ENCODE results near the gene FREY1. TPM values are rescaled to one million over a fixed set of nuclear protein-coding genes. Genes with fewer than 3 reads are reported as not detected.

FREY1 gene
- total RNA-seq, 1 donor from 2014 or later = 0.53 TPM

- ATAC-seq (no peak), DNase-seq (no peak)
- no peak for TF ChIP-seq CTCF (IDR thresholded peaks at IDR 0.05)
Observed at GRCh38 chr11:45894555-45895247, 12.4 kb downstream of the FREY1 start.

GRCh38 chr11:45892856-45893255 lies 14.2 kb downstream of the FREY1 start:
- DNase-seq = no peak
- intact Hi-C loops (cut with DNase I) = no loop called here
- no peak overlapping the region for H3K4me3 ChIP-seq
- H3K27ac ChIP-seq = no peak overlapping the region
- no peaks in the 10 kb centered on the region for H3K36me3 ChIP-seq
- no peaks in the 10 kb centered on the region for H3K9me3 ChIP-seq
- peaks cover 8% of the 10 kb centered on the region for H3K27me3 ChIP-seq (ENCODE audit: low read depth)
- no peaks in the 10 kb centered on the region for H3K4me1 ChIP-seq
- TF ChIP-seq CTCF (IDR thresholded peaks at IDR 0.05) = no peak
- no peak for ATAC-seq

More at GRCh38 chr11:45894555-45895247, 12.4 kb downstream of the FREY1 start:
- H3K9me3 ChIP-seq = no peaks in the 10 kb centered on the region
- no peaks in the 10 kb centered on the region for H3K36me3 ChIP-seq
- H3K27me3 ChIP-seq (ENCODE audit: low read depth) = peaks cover 17% of the 10 kb centered on the region
- intact Hi-C loops (cut with DNase I) = no loop called here
- H3K27ac ChIP-seq = no peak overlapping the region
- H3K4me1 ChIP-seq = peaks cover 8% of the 10 kb centered on the region
- no peak overlapping the region for H3K4me3 ChIP-seq

GRCh38 chr11:45890886-45891550 lies 16.1 kb downstream of the FREY1 start:
- no peaks in the 10 kb centered on the region for H3K4me1 ChIP-seq
- H3K4me3 ChIP-seq = no peak overlapping the region
- no peak overlapping the region for H3K27ac ChIP-seq
- peaks cover 3% of the 10 kb centered on the region for H3K27me3 ChIP-seq (ENCODE audit: low read depth)
- no peaks in the 10 kb centered on the region for H3K36me3 ChIP-seq
- DNase-seq = no peak
- H3K9me3 ChIP-seq = no peaks in the 10 kb centered on the region
- ATAC-seq = no peak
- intact Hi-C loops (cut with DNase I) = no loop called here
- TF ChIP-seq CTCF (IDR thresholded peaks at IDR 0.05) = no peak

- intact Hi-C loops (cut with DNase I) = no loop called here
- TF ChIP-seq CTCF (IDR thresholded peaks at IDR 0.05) = no peak
- no peaks in the 10 kb centered on the region for H3K9me3 ChIP-seq
- DNase-seq = no peak
- H3K4me1 ChIP-seq = no peaks in the 10 kb centered on the region
- H3K4me3 ChIP-seq = no peak overlapping the region
- H3K36me3 ChIP-seq = no peaks in the 10 kb centered on the region
- no peaks in the 10 kb centered on the region for H3K27me3 ChIP-seq (ENCODE audit: low read depth)
- ATAC-seq = no peak
- no peak overlapping the region for H3K27ac ChIP-seq
Observed at GRCh38 chr11:45889966-45890365, 17.1 kb downstream of the FREY1 start.

GRCh38 chr11:45889555-45889954 lies 17.5 kb downstream of the FREY1 start:
- no peak overlapping the region for H3K27ac ChIP-seq
- H3K9me3 ChIP-seq = no peaks in the 10 kb centered on the region
- H3K4me3 ChIP-seq = no peak overlapping the region
- no peak for DNase-seq
- H3K27me3 ChIP-seq (ENCODE audit: low read depth) = no peaks in the 10 kb centered on the region
- H3K36me3 ChIP-seq = no peaks in the 10 kb centered on the region
- H3K4me1 ChIP-seq = no peaks in the 10 kb centered on the region
- TF ChIP-seq CTCF (IDR thresholded peaks at IDR 0.05) = no peak
- intact Hi-C loops (cut with DNase I) = no loop called here
- no peak for ATAC-seq

Measured in lower lobe of right lung (tissue), 2 donors.